Sigmoid colon (tissue), 4 donors: Measurements from ENCODE around the gene NHERF1.

Source experiments
- CTCF ChIP-seq, 4 experiments: fragments of 450-650 bp in 3 of 4; fragments of 200-600 bp in 1 of 4; IDR thresholded peaks; one replicate each; pipeline ENCODE4 v1.5.1; 2016 to 2019; ENCODE audit warnings: antibody characterized with exemption in 4 of 4, mild to moderate bottlenecking in 3 of 4, moderate library complexity in 2 of 4
- EP300 ChIP-seq, 4 donors: sonication (generic); formaldehyde crosslinking; IDR thresholded peaks; one replicate each; pipeline ENCODE4 v1.6.1; 2017; ENCODE audit warnings: antibody characterized with exemption in 4 of 4
- POLR2A ChIP-seq, 2 donors: fragments of 450-650 bp; IDR thresholded peaks; one replicate each; pipeline ENCODE4 v1.6.1; 2016; ENCODE audit warnings: antibody characterized with exemption in 2 of 2, mild to moderate bottlenecking in 2 of 2, moderate library complexity in 2 of 2
- POLR2AphosphoS5 ChIP-seq, 4 donors: sonication (generic); formaldehyde crosslinking; IDR thresholded peaks; one replicate each; pipeline ENCODE4 v1.6.1; 2017; ENCODE audit warnings: antibody characterized with exemption in 4 of 4

- no peak for TF ChIP-seq EP300 (IDR thresholded peaks at IDR 0.05)
- no peak for TF ChIP-seq POLR2AphosphoS5 (IDR thresholded peaks at IDR 0.05)
- no peak for TF ChIP-seq CTCF (IDR thresholded peaks at IDR 0.05)
- no peak for TF ChIP-seq POLR2A (IDR thresholded peaks at IDR 0.05)
Measured at GRCh38 chr17:74731347-74731605, 17.2 kb upstream of the NHERF1 start.
